GM19193 (cell line): ENCODE data around the gene TAF4.

ENCODE experiments used
- POLR2A ChIP-seq: IDR thresholded peaks from 4 replicates; pipeline ENCODE4 v1.6.1; 2011; ENCODE audit not compliant: insufficient read depth, insufficient read length; ENCODE audit errors: extremely low read depth

Gene TAF4

DNA sequence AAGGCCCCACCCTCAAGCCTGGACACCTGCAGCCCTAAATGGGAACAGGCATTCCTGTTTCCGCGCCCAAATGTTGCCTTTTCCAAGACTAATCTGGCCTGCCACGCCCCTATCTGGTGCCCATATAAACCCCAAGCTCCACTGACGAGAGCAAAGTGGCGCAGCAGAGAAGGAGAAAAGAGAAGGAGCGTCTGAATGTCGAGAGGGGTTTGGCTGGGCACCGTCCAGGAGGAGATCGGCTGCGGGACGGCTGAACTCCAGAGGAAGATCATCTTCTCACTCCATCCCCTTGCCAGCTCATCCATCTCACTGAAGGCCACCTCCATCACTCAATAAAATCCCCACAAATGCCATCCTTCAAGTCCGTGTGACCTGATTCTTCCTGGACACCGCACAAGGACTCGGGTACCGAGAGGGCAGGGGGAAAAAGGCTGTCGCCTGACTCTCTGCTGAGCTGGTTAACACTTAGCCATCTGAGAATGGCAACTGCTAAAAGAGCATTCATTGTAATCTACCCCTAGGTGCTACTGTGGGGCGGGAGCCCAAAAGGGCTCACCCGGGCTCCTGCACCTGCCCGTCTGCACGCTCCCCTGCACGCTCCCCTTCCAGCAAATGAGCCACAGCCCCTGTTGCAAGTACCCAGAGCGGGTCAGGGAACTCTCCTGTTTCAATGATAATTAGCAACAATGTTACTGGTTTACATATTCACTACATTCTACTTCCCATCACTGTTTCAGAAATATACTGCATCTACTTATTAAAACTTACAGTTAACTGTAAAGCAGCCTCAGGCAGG lies 23.5 kb downstream of the TAF4 start:
- no peak for TF ChIP-seq POLR2A

DNA sequence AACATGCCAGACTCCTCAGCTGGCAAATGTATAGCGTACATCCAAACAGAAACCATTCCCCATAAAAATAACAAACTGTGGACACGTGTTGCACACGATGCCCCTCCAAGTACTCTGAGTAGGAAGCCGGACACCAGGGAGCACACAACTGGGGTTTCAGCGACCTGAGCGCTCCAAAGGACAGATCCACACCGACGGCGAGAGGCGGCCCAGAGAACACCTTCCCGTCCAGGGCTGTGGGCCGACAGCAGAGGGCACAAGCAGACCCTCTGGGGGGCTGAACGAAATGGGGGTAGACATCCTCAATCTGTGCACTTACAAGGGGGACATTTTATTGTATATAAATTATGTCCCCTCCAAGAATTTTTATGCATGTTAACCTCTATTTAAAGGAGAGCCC lies 24.7 kb downstream of the TAF4 start:
- TF ChIP-seq POLR2A: no peak

DNA sequence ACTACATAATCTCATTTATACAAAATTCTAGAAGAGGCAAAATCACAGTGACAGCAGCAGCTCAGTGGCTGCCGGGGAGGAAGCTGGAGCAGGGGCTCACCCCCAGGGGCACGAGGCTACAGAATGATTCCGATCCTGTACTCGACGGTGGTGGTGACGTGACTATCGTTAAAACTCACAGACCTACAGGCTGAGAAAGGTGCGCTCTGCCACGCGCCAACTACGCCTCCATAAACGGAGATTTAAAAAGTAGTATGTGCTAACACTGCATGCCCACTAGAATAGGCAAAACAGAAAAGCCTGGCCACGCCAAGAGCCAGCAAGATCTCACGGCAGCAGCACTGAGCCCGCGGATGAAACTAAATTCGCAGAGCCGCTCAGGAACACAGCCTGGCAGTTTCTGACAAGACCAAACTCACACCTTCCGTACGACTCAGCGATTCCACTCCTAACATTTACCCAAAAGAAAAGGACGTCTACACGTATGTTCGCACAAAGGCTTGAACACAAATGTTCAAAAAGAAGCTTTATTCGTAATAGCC lies 25.2 kb downstream of the TAF4 start:
- no peak for TF ChIP-seq POLR2A

DNA sequence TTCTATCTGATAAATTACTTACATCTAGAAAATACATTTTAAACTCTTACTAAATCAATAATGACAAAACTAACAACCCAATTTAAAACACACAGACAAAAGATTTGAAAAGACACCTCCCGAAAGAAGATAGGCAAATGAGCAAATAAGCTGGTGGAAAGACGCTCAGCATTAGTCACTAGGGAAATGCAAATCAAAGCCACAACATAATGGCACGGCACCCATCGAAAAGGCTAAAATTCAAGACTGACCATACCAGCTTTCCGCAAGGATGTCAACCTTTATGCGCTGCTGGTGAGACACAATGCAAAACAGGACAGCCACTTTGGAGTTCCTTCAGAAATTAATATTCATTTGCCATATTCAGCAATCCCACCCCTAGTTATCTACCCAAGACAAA lies 25.9 kb downstream of the TAF4 start:
- no peak for TF ChIP-seq POLR2A

DNA sequence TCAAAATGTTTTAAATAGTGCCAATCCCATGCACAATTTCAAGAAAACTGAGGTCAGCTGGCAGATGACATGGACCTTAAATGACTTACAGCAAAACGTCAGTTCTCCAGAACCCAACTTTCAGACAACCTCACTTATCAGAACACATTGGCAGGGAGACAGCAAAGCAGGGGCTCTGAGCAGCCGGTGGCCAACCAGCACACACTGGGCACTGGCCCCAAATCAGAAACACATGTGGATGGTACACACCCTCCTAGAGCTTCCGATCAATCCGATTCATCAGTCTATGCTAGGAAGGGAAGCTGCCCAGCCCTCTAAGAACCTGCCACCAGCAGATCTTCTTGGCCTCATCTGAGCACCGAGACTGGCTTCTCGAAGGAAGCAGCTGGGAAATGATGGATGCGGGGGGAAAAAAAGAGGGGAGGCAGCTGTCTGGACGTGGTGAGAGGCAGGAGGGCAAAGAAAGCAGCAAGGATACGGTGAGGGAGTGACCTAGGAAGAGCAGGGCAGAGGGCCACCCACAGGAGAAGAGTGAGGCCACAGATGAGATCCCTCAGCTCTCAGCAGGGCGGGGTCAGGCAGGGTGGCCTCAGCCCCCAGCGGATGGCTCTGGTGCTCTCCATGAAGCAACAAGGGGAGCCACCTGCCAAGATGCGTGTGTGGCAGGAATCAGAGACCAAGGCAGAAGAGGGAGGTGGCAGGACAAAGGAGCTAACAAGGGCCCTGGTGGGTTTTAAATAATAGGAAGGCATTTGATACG lies 32.9 kb downstream of the TAF4 start:
- TF ChIP-seq POLR2A: no peak

DNA sequence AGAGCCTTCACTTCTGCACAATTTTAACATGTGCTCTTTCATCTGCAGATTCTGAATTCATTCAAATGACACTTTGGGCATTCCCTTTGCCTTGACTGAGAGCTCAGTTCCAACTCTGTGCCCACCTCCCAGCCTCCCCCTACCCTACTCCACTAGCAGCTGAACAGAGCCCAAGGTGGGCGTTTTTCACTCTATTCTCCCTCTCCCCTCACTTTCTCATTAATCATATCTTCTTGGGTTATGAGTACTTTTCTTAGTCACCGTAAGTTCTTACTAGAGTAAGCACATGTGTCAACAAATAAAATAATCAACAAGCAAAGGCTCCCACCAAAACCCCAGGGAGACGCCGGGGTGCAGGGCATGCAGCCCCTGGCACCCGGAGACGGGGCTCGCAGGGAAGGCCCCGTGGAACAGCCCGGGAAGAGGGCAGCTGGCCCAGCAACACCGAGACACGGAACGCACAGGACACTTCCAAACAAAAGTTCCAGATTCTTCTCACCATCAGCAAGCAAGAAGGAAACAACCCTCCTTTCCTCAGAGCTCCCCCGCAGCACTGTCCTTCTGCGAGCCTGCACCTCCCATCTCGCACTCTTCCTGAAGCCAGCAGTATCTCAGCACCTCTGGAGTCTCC lies 34.1 kb downstream of the TAF4 start:
- TF ChIP-seq POLR2A: no peak

DNA sequence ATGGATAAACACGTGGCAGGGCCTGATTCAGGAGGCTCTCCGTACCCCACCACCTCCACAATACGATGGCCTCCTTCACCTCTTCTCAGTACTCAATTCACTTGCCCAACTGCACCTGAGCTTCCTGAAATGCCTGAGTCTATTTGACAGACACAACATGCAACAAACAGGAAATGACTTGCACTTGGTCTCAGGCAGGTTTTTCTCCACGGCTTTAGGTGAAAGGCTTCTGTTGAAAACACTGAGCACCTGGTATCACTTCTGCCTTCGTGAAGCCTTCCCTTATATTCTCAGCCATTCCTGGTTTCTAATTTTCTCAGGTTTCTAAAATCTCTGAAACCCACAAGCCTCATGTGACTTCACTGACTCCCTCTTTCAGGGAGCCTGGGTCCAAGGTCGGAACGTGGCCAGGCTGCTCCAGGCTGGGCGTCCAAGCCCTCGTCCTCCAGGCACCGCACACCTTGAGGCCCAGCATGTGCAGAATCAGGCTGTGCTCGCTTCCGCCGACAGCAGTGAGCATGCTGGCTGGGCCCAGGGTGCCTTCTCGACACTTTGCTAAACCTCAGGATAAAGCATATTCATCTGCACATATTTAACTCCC lies 34.7 kb downstream of the TAF4 start:
- no peak for TF ChIP-seq POLR2A

DNA sequence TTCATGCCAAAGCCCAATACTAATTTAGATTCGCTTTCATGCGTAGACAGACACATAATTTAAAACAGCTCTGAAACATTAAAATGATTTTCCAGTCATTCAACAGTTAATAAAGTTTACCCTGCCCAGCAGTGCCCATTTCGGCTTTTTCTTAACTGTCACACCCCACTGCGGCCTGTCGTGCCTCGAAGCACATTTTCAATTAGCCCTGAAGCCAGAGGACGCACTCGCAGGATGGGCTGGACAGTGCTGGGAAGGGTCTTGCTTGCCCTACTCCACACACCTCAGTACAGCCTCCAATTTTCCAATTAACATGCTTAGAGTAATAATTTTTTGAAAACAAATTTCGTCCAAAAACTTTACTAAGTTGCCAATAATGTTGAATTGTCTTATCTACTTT lies 35.3 kb downstream of the TAF4 start:
- TF ChIP-seq POLR2A: no peak

DNA sequence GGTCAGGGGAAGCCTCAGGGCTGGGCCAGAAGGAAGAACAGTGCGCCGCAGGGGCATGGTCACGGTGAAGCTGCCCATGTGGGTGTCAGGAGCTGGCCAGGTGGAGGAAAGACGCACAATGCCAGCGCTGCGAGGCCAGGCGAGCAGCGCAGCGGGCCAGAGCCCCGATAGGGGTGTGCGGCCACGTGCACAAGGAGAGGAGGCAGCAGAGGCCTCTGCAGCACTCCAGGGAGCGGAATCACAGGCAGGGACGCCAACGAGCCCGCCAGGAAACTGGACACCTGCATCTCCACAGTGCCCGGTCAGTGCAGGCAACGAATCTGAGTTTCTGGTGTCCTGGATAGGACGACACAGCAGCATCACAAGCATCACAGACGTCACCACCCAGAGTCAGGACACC lies 35.7 kb downstream of the TAF4 start:
- no peak for TF ChIP-seq POLR2A

DNA sequence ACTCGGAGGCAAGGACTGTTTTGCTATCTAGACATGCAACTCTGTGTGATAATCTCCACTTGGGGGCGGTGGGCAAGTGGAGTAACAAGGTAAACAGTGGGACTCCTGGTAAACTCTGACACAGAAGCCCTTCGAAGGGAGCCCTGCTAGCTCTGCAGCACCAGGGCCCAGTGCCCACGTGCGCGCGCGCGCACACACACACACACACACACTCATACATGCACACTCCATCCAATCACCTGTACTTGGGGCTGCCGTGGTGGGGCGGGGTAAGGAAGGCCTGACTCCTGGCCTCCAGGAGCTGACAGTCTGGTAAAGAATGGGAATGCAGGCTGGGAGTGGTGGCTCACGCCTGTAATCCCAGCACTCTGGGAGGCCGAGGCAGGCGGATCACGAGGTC lies 36.4 kb downstream of the TAF4 start:
- no peak for TF ChIP-seq POLR2A

DNA sequence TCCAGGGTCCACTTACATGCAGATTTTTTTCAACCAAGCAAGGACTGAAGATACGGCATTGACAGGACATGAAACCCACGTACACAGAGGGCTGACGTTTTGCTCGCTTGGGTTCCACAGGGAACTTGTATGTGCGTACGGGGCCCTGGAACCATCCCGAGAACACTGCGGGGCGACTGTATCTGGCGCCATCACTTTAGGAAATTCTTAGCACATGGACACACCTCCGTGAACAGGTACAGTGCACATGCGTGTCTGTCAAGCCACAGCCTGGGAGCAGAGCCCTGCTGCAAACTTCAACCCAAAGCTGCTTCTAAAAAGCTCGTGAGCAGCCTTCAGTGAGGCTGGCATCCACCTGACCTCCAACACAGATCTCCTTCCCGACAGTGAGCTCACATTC lies 37.3 kb downstream of the TAF4 start:
- no peak for TF ChIP-seq POLR2A

DNA sequence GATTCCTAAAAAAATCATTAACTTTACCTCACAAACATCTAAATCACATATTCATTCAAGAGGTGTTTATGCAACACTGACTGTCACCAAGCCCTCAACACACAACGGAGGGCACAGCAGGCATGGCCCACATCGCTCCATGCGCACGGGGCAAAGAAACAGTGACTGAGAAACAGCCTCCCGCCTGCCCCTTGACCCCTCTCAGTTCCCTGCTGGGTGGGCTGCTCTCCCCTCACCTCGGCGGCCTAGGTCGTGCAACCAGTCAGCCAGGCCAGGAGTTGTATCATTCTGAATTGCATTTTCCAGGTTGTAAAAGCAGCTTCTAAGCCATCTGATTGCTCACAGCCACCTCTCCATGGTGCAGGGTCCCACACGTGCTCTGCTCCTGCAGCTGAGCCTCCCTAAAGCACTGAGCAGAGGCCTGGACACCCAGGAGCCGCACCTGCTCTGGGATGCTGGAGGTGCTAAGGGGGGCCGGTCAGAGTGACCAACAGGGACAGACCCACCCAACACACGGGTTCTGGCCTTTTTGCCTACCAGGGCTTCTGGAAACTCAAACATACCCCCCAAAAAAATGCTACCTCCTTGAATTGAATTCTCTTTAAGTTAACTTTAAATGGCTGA lies 37.9 kb downstream of the TAF4 start:
- TF ChIP-seq POLR2A: no peak

DNA sequence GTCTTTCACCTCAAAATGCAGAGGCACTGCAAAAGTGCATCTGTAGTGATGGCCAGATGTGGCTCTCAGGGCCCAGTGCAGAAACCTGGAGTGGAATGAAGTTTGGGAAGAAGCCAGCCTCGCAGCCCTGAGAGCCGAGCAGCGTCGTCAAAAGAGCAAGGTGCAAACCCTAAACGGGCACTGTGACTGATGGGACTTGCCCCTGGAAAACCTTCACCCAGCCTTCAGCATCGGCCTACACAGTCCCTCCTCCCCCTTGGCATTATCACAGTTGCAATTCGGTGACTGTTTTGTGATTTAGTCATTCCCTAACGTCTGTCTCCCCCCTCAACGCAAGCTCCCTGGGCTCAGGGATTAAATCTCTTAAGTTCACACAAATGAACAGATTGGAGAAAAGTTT lies 38.6 kb downstream of the TAF4 start:
- TF ChIP-seq POLR2A: no peak

DNA sequence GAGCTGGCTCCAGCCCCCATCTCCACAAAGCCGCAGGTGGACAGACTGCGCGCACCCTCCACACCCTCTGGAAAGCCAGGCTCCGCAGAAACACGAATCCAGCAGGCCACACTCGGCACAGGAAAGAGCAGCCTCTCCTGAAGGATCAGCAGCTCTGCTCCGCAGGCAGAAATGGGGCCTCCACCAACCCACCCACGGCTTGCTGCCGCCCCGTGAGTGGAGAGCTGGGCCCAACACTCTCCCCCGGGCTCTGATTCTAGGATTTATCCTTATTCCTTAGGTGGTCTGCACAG lies 39.2 kb downstream of the TAF4 start:
- no peak for TF ChIP-seq POLR2A
